Hematopoietic multipotent progenitor cell treated with erythropoietin and hydrocortisone succinate and interleukin-3 and kit ligand, for 17 days (in vitro differentiated cells): Measurements from ENCODE around the gene LACTB.

Experiments
- DNase-seq: peaks from one replicate; pipeline ENCODE4 v3.0.0-alpha.2; 2015; ENCODE audit warnings: low spot score

Gene LACTB, protein sequence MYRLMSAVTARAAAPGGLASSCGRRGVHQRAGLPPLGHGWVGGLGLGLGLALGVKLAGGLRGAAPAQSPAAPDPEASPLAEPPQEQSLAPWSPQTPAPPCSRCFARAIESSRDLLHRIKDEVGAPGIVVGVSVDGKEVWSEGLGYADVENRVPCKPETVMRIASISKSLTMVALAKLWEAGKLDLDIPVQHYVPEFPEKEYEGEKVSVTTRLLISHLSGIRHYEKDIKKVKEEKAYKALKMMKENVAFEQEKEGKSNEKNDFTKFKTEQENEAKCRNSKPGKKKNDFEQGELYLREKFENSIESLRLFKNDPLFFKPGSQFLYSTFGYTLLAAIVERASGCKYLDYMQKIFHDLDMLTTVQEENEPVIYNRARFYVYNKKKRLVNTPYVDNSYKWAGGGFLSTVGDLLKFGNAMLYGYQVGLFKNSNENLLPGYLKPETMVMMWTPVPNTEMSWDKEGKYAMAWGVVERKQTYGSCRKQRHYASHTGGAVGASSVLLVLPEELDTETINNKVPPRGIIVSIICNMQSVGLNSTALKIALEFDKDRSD

DNA sequence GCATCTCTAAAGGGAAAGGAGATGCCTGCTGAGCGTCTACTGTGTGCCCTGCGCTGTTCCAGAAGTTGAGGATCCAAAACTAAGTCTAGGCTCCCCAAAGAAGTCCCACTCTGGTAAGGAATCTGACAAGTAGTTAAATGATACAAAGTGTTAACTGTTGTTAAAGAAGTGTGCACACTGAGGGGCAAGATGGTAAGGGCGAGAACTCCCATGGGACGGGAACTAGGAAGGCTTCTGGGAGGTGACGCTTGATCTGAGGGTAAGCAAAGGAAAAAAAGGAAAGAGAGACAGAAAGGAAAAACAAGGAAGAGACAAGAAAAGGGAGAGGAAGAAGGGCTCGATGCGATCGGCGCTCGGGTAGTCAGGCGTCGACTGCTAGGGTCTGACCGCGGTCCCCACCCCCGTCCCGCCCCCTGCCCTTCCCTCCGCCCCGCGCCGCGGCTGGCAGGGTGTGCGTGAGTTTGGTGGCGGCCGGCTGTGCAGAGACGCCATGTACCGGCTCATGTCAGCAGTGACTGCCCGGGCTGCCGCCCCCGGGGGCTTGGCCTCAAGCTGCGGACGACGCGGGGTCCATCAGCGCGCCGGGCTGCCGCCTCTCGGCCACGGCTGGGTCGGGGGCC is at the start of gene LACTB:
LACTB (plus strand) TSS at position 480 of the 620 bp plus-strand sequence; CDS start at position 491, 11 bp downstream.
- peak; percentile 79 for DNase-seq

DNA sequence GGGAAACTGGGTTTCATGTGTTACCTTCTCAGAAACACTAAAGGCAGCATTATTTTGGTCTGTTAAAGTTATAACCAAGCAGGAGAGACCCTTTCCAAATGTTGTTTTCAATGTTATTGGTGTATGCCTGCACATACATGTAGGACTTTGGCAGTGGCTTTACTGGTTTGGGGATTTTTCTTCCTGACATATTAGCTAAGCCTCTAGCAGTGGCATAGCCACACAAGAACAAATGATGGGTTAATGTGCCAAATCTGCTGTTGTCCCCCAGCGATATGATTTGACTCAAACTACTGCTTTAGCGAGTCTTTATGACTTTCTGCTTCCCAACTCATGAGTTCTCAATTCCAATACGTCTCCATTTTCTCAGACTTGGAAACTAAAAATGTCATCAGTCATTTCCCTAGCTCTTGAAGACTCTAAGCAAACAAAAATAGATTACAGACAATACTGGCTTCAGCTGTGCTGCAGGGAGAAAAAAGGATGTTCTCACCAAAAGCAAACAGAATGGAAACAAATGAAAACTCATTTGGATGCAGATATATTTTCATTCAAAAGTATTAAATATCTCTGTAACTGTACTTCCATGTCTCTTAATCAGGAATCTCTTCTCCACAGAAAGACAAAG is 49.5 kb upstream of the LACTB start:
- DNase-seq, result no peak

DNA sequence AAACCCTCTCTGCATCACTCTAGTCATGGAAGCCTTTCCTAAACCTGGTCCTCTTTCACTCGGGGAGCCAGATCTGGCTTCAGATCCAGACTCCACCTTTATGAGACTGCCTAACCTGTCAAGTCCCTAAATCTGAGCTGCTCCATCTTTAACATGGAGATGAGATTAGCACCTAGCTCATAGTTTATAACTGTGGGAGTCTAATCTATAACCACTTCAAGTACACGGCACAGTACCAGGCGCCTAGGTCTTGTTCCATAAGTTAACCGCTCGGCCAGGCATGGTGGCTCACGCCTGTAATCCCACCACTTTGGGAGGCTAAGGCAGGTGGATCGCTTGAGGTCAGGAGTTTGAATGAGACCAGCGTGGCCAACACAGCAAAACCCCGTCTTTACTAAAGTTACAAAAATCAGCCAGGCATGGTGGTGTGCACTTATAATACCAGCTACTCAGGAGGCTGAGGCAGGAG is 48.8 kb upstream of the LACTB start:
- no peak for DNase-seq

DNA sequence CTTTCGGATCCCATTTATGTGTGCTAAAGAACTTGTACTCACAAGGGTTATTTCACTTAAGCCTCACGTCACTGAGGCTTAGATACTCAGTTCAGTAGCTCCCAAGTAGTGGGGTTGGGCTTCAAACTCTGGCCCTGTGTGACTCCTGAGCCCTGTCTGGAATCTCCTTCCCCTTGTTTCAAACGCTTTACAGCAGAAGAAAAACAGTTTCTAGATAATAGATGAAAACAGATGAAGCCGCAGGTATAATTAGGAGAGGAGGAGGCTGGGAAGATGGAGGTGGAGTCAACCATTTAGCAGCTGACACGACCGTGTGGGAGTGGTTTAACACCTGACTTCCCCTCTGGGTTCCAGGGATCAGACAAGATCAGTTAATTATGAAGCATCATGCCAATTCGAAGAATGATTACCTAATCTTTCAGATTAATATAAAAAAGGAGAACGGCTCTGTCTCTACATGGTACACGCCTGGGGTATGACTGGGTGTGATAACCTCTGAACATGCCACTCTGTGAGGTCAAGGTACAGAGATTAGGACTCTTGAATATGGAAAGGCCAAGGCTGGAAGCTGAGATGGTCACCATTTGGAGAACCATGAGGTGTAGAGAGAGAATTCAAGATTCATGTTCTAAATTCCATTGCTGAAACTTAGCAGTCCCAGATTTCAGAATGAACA is 48.0 kb upstream of the LACTB start:
- peak; percentile 41 for DNase-seq

DNA sequence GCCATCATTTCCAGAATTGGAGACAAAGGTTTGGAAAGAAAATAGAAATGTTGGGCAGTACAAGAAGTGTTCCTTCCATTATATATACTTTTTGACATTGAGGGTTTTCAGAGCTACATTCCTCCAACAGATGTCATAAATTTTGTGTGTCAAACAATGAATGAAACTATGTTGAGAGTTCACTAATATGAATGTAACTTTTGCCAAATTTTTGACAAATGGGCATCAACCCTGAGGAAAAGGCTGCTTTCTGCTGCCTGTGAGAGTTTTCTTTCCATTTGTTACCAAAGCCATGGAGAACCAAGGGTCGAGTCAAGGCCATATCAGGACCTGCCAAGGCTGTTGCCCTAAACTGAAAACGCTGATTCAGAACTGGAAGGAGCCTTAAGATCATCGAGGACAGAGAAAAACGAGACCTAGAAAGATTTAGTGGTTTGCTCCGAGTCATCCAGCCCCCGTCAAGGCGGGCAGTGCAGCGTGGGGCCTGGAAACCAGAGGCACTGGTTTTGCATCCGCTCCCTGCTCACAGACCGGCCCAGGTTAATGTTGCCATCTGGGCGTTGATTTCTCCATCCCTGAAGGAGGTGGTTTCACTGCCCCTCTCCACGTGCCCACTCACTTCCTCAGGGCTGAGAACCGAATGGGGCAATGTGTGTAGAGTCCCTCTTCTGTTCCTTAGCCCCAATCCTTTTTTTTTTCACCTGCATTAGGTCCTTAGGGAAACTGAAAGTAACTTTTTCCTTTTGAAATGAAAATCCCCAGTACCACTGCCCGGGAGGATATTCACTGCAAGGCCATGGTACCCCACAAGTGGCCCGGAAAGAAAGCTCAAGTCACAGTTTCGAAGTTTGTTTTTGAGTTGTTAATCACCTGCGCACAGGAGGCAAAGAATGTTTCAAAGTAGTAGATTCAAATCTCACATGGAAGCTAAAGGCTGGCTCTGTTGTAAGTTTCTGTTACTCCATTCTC is 46.4 kb upstream of the LACTB start:
- DNase-seq, result no peak

DNA sequence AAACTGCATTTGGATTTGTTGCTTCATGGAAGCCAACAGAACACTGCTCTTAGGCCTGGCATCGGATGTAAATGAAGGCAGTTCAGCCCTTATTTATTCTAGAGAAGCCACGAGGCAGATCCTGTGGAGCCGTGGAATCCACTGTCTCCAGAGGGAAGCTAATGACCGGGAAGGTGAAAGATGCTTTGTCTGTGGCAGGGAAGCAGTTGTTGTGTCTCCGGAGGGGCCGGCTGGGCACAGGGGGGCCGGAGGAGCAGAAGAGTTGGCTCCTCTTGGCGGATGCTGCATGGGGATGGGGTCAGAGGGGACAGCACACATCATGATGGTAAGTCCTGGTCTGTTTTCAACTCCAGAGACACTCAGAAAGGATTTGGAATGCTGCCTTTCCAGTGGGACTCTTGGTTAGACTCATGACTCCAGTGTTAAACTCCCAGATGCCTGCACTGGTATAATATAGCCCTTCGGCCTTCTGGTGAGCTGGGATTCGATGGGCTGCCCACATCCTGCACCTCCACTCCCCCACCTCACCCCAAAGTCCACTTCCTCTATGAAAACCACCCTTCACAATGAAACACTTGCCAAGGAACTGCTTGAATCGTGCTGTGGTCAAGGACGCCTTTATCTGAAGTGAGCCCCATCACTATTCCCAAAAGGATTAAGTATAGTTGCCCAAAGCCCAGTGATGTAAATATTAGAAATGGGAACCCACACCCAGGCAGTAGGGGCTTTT is 45.5 kb upstream of the LACTB start:
- DNase-seq, result no peak

DNA sequence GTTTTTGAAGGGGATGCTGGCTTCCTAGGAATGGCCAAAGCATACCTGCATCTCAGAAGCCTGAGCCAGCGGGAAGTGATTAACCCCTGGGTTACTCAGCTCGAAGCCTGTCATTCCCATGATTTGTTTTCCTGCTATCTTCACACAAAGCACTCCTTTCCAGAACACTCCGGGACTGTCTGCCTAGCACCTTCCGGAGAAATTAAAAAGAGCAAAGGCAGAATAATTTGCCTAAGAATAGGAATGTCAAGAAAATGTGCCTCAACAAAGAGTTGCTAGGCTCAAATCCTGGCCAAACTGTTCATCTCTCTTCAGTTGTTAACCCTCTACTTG is 45.0 kb upstream of the LACTB start:
- DNase-seq, result no peak

DNA sequence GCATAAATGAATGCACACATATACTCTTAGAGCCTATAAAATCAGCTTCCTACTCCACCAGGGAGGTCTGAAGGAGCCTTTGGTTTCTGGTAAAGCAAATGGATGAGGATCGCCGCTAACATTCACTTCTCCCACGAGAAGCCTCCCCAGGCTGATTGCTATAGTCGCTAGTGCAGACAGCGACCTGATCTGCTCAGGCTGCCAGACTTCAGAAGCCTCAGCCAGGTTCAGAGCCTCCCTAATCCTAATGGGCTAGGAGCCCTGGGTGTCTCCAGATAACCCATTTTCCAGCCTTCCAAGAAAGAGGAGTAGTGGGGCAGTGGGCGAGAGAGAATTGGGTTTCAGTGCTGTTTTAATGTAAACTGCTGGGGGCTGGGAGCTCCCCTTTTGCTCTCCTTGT is 43.7 kb upstream of the LACTB start:
- DNase-seq, result no peak

DNA sequence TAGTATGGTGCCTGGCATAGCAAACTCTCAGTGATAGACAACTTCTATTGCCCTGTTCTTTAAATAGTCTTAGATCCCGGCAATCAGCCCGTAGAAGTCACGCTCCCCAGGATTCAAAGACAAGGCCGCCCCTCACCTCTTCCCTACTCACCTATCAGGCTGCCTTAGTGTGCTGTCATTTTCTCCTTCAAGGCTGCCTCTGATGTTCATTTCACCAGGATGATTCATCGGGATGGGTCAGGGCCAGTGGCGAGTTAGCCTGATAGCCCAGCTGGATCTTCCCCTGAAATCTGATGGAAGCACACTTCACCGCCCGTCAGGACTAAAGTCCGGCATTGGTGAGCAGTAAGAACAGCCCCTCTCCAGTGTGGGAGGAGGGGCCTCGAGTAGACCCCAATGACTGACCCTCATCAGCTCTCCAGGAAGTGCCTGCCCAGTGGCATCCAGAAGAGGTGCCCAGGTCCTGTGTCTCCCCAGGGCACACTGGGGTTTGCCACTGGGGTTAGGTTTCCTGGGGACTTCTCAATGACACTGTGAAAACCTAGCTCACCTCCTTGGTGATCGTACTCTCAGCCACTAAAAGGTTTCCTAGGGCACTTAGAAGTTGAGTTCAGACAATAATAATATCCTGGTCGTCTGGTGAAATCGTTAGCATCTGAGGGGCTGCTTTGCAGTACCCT is 41.6 kb upstream of the LACTB start:
- DNase-seq, result no peak

DNA sequence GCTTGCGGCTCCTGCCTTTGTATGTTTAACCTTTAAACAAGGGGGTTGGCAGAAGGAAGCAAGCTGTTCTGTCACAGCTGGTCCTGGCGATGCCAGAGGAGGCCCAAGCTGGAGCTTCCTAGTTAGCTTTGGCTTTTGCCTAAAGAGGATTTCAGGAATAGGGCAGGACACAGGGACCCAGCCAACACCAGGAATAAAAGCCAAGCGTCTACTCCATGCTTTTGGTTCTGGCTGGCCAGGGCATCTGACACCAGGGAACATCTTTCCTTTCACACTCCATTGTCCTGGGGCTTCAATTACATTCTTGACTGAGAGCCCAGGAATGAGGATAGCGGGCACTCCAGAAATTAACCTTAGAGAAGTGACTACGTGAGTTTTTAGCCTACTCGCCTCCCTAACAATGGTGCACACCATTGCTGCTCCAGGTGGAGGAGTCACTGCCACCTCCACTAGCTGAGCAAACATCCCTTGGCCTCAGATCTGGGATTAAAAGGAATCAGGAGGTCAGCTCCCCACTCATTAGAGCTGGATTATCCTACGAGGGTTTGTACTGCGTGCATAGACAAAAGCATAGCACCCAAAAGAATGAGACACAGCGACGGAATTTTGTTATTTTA is 40.9 kb upstream of the LACTB start:
- no peak for DNase-seq

DNA sequence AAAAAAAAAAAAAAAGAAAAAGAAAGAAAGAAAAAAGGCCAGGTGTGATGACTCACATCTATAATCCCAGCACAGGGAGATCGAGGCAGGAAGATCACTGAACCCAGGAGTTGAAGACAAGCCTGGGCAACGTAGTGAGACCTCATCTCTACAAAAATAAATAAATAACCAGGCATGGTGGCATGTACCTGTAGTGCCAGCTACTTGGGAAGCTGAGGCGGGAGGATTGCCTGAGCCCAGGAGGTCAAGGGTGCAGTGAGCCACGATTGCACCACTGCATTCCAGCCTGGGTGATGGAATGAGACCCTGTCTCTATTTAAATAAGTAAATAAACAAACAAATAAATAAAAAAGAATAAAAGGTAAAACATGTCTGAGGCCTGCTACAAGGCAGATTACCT is 39.3 kb upstream of the LACTB start:
- DNase-seq, result no peak

DNA sequence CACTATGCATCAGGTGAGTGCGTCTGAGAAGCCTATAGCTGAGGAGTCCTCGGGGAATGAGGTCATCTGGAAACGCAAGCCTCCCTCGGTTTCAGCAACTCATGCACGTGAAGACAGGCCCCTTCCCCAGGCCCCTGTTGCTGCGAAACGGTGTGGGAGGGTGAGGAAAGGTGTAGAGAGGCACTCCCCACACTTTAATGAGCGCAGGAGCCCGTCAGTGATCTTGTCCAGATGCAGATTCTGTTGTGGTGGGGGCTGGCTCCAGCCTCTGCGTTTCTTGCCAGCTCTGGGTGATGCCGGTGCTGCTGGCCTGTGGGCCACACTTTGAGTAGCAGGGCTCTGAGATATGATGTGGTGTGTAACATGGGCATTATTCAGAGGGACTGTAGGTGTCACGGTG is 38.6 kb upstream of the LACTB start:
- no peak for DNase-seq

DNA sequence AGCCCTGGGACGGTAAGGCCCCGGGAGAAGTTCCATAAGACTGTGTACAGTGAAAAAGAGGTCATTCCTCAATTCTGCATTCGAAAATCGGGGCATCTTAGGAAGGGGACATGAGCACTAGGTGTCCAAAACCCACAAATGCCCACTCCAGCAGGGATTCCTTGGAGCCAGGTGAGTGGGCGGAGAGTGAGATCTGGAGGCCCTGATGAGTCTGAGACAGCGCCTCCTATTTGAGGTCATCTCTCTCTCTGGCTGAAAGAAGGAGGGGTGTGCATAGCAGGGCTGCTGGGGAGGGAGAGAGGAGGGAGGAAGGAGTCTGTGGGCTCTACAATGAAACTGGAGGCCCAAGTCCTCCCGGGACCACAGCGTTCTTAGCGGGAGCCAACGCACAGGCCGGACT is 38.1 kb upstream of the LACTB start:
- no peak for DNase-seq

DNA sequence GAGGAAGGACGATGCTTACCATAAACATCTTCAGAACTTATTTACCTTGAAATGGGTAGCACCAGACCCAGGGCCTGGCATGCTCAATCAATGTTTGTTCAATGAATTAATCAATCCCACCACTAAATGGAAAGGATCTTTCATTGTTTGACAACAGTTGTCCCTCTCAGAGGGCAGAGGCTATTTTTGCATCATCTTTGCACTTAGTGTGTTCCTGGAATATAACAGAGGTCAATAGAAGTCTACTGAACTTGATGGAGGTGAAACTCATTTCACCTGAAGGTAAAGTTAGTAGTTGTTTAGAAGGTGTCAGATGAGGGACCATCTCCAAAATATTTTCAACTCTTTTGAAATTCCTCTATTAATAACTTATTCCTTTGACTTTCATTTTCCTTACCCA is 36.9 kb upstream of the LACTB start:
- no peak for DNase-seq

DNA sequence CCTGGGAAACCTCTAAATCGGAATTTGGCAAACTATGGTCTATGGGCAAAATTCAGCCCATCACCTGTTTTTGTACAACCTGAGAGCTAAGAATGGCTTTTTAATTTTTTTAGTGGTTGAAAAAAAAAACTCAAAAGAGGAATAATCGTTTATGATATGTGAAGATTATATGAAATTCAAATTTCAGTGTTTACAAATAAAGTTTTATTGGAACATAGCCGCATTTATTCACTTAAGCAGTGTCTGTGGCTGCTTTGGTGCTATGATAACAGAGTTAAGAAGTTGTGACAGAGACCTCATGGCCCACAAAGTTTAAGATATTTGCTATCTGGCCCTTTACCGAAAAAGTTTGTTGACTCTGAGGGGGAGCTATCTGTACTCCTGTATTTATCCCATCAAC is 36.4 kb upstream of the LACTB start:
- no peak for DNase-seq

DNA sequence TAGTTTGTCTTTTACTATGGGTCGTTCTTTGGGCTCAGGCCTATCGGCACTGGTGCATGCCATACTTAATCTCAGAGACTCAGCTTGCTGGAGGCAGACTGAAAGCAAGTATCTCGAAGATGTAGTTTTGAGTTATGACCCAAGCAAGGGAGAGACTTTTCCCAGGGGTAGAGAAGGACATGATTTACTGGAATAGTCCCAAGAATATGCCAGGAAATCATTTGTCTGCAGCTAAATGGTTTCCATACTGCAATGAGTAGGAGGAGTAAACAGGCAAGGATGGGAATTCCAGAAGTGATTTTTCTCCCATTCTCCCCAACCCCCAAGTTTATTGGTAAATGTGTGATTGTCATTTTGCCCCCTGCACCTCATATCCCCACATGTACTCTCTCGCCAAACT is 35.4 kb upstream of the LACTB start:
- DNase-seq, result no peak

DNA sequence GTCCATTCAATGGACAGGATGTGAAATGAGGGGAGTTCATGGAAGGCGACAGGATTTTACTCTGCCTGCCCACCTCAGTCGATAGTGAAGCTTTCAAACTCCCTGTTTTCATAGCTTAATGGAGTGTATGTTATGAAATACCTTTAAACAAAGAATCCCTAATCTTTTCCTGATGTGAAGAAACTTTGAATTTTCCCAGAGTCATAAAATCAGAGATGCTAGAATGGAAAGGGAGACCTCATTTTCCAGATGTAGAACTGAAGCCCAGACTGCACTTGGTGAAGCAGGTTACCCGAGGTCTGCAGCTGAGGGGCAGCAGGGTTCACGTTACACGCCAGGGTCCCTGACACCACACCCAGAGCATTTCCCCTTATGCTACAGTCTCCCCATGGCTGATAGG is 34.7 kb upstream of the LACTB start:
- no peak for DNase-seq

DNA sequence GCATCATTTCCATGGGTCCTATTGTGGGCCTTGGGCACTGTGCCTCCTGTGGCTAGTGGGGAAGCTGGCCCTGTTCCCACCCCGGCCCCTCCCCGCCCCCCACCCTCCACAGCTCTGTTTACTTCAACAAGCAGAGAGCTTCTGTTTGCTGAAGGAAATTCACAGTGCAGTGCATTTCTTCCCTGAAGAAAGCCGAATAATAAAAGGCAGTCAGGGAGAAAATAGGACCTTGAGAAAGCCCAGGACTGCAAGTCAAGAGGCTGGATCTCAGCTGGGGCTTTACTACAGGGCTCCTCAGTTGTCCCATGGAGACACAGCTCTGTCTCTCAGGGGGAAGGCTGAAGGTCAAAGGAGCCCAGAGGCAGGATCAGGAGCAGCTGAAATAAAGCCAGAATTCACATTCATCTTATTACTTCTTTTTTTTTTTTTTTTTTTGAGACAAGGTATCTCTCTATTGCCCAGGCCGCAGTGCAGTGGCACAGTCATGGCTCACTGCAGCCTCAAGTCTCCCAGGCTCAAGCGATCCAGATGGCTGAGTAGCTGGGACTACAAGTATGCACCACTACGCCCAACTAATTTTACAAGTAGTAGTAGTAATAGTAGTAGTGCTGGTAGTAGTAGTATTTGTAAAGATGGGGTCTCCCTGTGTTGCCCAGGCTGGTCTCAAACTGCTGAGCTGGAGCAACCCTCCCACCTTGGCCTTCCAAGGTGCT is 33.0 kb upstream of the LACTB start:
- DNase-seq, result no peak
